ENCODE results near the gene WSCD1. TPM values are rescaled to one million over a fixed set of nuclear protein-coding genes. Genes with fewer than 3 reads are reported as not detected.

WSCD1 gene
- total RNA-seq, 2 experiments from 2014 or later = 0.50 to 0.53 TPM

- Mint-ChIP-seq H3K4me1 (ENCODE audit: low read depth) (no peaks in the 10 kb centered on the region), H3K9me3 (no peaks in the 10 kb centered on the region), H3K27ac (no peak overlapping the region), H3K4me3 (no peak overlapping the region), H3K27me3 (no peaks in the 10 kb centered on the region), H3K36me3 (no peaks in the 10 kb centered on the region)
- intact Hi-C loops (cut with micrococcal nuclease) = no loop called here
- CTCF ChIA-PET = no interaction called here
- POLR2A ChIA-PET = no interaction called here
- no peak for DNase-seq
Observed at GRCh38 chr17:6045621-6046357, 24.4 kb upstream of the WSCD1 start.

- intact Hi-C loops (cut with micrococcal nuclease) = no loop called here
Observed at GRCh38 chr17:6046431-6046830, 23.7 kb upstream of the WSCD1 start.

GRCh38 chr17:6046931-6047330 lies 23.2 kb upstream of the WSCD1 start:
- Mint-ChIP-seq H3K4me3 (no peak overlapping the region), H3K27me3 (no peaks in the 10 kb centered on the region), H3K4me1 (ENCODE audit: low read depth) (no peaks in the 10 kb centered on the region), H3K27ac (no peak overlapping the region), H3K36me3 (no peaks in the 10 kb centered on the region), H3K9me3 (no peaks in the 10 kb centered on the region)
- intact Hi-C loops (cut with micrococcal nuclease) = no loop called here
- ChIA-PET CTCF (no interaction called here), POLR2A (no interaction called here)
- DNase-seq = no peak

More at GRCh38 chr17:6046431-6046830, 23.7 kb upstream of the WSCD1 start:
- H3K4me3 Mint-ChIP-seq = no peak overlapping the region
- no peaks in the 10 kb centered on the region for H3K4me1 Mint-ChIP-seq (ENCODE audit: low read depth)
- no peaks in the 10 kb centered on the region for H3K36me3 Mint-ChIP-seq
- H3K27ac Mint-ChIP-seq = no peak overlapping the region
- no peaks in the 10 kb centered on the region for H3K27me3 Mint-ChIP-seq
- POLR2A ChIA-PET = no interaction called here
- no peaks in the 10 kb centered on the region for H3K9me3 Mint-ChIP-seq
- no peak for DNase-seq
- CTCF ChIA-PET = no interaction called here

GRCh38 chr17:6047966-6048365 lies 22.2 kb upstream of the WSCD1 start:
- POLR2A ChIA-PET = no interaction called here

GRCh38 chr17:6048486-6048885 lies 21.7 kb upstream of the WSCD1 start:
- Mint-ChIP-seq H3K9me3 (no peaks in the 10 kb centered on the region), H3K27me3 (peaks cover 2% of the 10 kb centered on the region), H3K4me1 (ENCODE audit: low read depth) (no peaks in the 10 kb centered on the region), H3K36me3 (no peaks in the 10 kb centered on the region), H3K27ac (no peak overlapping the region), H3K4me3 (no peak overlapping the region)
- ChIA-PET POLR2A (no interaction called here), CTCF (no interaction called here)
- intact Hi-C loops (cut with micrococcal nuclease) = no loop called here
- no peak for DNase-seq

More at GRCh38 chr17:6047966-6048365, 22.2 kb upstream of the WSCD1 start:
- H3K27ac Mint-ChIP-seq = no peak overlapping the region
- CTCF ChIA-PET = no interaction called here
- no peaks in the 10 kb centered on the region for H3K9me3 Mint-ChIP-seq
- peaks cover 2% of the 10 kb centered on the region for H3K27me3 Mint-ChIP-seq
- DNase-seq = no peak
- no peaks in the 10 kb centered on the region for H3K36me3 Mint-ChIP-seq
- H3K4me3 Mint-ChIP-seq = no peak overlapping the region
- intact Hi-C loops (cut with micrococcal nuclease) = no loop called here
- H3K4me1 Mint-ChIP-seq (ENCODE audit: low read depth) = no peaks in the 10 kb centered on the region

GRCh38 chr17:6052926-6053325 lies 17.3 kb upstream of the WSCD1 start:
- CTCF ChIA-PET = no interaction called here
- Mint-ChIP-seq H3K4me1 (ENCODE audit: low read depth) (no peaks in the 10 kb centered on the region), H3K9me3 (no peaks in the 10 kb centered on the region), H3K4me3 (no peak overlapping the region), H3K36me3 (no peaks in the 10 kb centered on the region), H3K27ac (no peak overlapping the region), H3K27me3 (peaks cover 11% of the 10 kb centered on the region)
- DNase-seq = no peak
- intact Hi-C loops (cut with micrococcal nuclease) = no loop called here
- POLR2A ChIA-PET = no interaction called here

GRCh38 chr17:6054372-6054771 lies 15.8 kb upstream of the WSCD1 start:
- Mint-ChIP-seq H3K27ac (no peak overlapping the region), H3K9me3 (no peaks in the 10 kb centered on the region), H3K4me3 (no peak overlapping the region), H3K4me1 (ENCODE audit: low read depth) (no peaks in the 10 kb centered on the region), H3K36me3 (no peaks in the 10 kb centered on the region), H3K27me3 (peaks cover 16% of the 10 kb centered on the region)
- intact Hi-C loops (cut with micrococcal nuclease) = no loop called here
- ChIA-PET POLR2A (no interaction called here), CTCF (no interaction called here)
- DNase-seq = no peak

- H3K9me3 Mint-ChIP-seq = no peaks in the 10 kb centered on the region
- no peak overlapping the region for H3K27ac Mint-ChIP-seq
- no peak overlapping the region for H3K4me3 Mint-ChIP-seq
- peaks cover 22% of the 10 kb centered on the region for H3K27me3 Mint-ChIP-seq
- no peaks in the 10 kb centered on the region for H3K4me1 Mint-ChIP-seq (ENCODE audit: low read depth)
- intact Hi-C loops (cut with micrococcal nuclease) = no loop called here
- DNase-seq = no peak
- CTCF ChIA-PET = no interaction called here
- H3K36me3 Mint-ChIP-seq = no peaks in the 10 kb centered on the region
- POLR2A ChIA-PET = no interaction called here
Observed at GRCh38 chr17:6056104-6056503, 14.1 kb upstream of the WSCD1 start.

- Mint-ChIP-seq H3K27me3 (peaks cover 25% of the 10 kb centered on the region), H3K4me3 (no peak overlapping the region), H3K36me3 (no peaks in the 10 kb centered on the region), H3K27ac (no peak overlapping the region), H3K4me1 (ENCODE audit: low read depth) (no peaks in the 10 kb centered on the region), H3K9me3 (no peaks in the 10 kb centered on the region)
- intact Hi-C loops (cut with micrococcal nuclease) = no loop called here
- no peak for DNase-seq
- CTCF ChIA-PET = no interaction called here
- POLR2A ChIA-PET = no interaction called here
Observed at GRCh38 chr17:6057562-6057961, 12.6 kb upstream of the WSCD1 start.

- Mint-ChIP-seq H3K36me3 (no peaks in the 10 kb centered on the region), H3K27me3 (peaks cover 28% of the 10 kb centered on the region), H3K4me3 (no peak overlapping the region), H3K27ac (no peak overlapping the region), H3K4me1 (ENCODE audit: low read depth) (no peaks in the 10 kb centered on the region), H3K9me3 (no peaks in the 10 kb centered on the region)
- DNase-seq = no peak
- ChIA-PET CTCF (no interaction called here), POLR2A (no interaction called here)
- intact Hi-C loops (cut with micrococcal nuclease) = no loop called here
Observed at GRCh38 chr17:6059406-6059805, 10.8 kb upstream of the WSCD1 start.

- intact Hi-C loops (cut with micrococcal nuclease) = no loop called here
- H3K4me1 Mint-ChIP-seq (ENCODE audit: low read depth) = no peaks in the 10 kb centered on the region
- CTCF ChIA-PET = no interaction called here
- H3K27ac Mint-ChIP-seq = no peak overlapping the region
- no peaks in the 10 kb centered on the region for H3K36me3 Mint-ChIP-seq
- H3K9me3 Mint-ChIP-seq = no peaks in the 10 kb centered on the region
- peaks cover 30% of the 10 kb centered on the region for H3K27me3 Mint-ChIP-seq
- no peak overlapping the region for H3K4me3 Mint-ChIP-seq
- DNase-seq = no peak
- POLR2A ChIA-PET = no interaction called here
Observed at GRCh38 chr17:6061290-6061689, 8.9 kb upstream of the WSCD1 start.

GRCh38 chr17:6064868-6065267 lies 5.3 kb upstream of the WSCD1 start:
- peaks cover 45% of the 10 kb centered on the region for H3K27me3 Mint-ChIP-seq
- no peaks in the 10 kb centered on the region for H3K36me3 Mint-ChIP-seq
- no peak overlapping the region for H3K27ac Mint-ChIP-seq
- intact Hi-C loops (cut with micrococcal nuclease) = loop anchor here (5.0 kb wide), 1 partner anchor 53 kb away; no protein-coding TSS in a partner anchor
- CTCF ChIA-PET = no interaction called here
- H3K9me3 Mint-ChIP-seq = no peaks in the 10 kb centered on the region
- no peak overlapping the region for H3K4me3 Mint-ChIP-seq
- H3K4me1 Mint-ChIP-seq (ENCODE audit: low read depth) = peaks cover 9% of the 10 kb centered on the region
- POLR2A ChIA-PET = no interaction called here
- DNase-seq = no peak

GRCh38 chr17:6065351-6065750 lies 4.8 kb upstream of the WSCD1 start:
- H3K4me1 Mint-ChIP-seq (ENCODE audit: low read depth) = peaks cover 10% of the 10 kb centered on the region
- no peak for DNase-seq
- CTCF ChIA-PET = no interaction called here
- H3K27ac Mint-ChIP-seq = no peak overlapping the region
- no peaks in the 10 kb centered on the region for H3K9me3 Mint-ChIP-seq
- H3K4me3 Mint-ChIP-seq = no peak overlapping the region
- POLR2A ChIA-PET = no interaction called here
- H3K27me3 Mint-ChIP-seq = peaks cover 42% of the 10 kb centered on the region
- no peaks in the 10 kb centered on the region for H3K36me3 Mint-ChIP-seq
- intact Hi-C loops (cut with micrococcal nuclease) = loop anchor here (5.0 kb wide), 1 partner anchor 53 kb away; no protein-coding TSS in a partner anchor
